SU-DHL-6 (cell line): ENCODE measurements around the gene KY.

ENCODE experiments used
- H2AFZ ChIP-seq: fragments of 200-600 bp; sonication (generic); 2 replicates; pipeline ENCODE4 v1.6.1; 2014; ENCODE audit warnings: low read depth, mild to moderate bottlenecking, moderate library complexity, mixed read lengths, antibody characterized with exemption, low read length; ENCODE audit not compliant: severe bottlenecking
- H3F3A ChIP-seq: fragments of 200-600 bp; shearing (Covaris generic); 2 replicates; pipeline ENCODE4 v1.6.0; 2016; ENCODE audit warnings: antibody characterized with exemption, mild to moderate bottlenecking; ENCODE audit not compliant: insufficient read depth
- H3K27ac ChIP-seq: fragments of 200-600 bp; sonication (generic); 2 replicates; pipeline ENCODE4 v1.5.1; 2016; ENCODE audit warnings: low read depth, mild to moderate bottlenecking, low read length, moderate library complexity, mixed read lengths
- H3K27me3 ChIP-seq: fragments of 200-600 bp; sonication (generic), shearing (Covaris generic); 2 replicates; pipeline ENCODE4 v1.6.0; 2014; ENCODE audit warnings: mild to moderate bottlenecking, low read length
- H3K36me3 ChIP-seq: fragments of 200-600 bp; sonication (generic); 2 replicates; pipeline ENCODE4 v1.6.1; 2014; ENCODE audit warnings: mild to moderate bottlenecking, low read length, mixed read lengths
- H3K4me2 ChIP-seq: fragments of 300-600, 200-600 bp; shearing (Covaris generic), sonication (generic); 2 replicates; pipeline ENCODE4 v1.6.0; 2014; ENCODE audit warnings: low read length, low read depth, mild to moderate bottlenecking; ENCODE audit not compliant: poor library complexity, severe bottlenecking
- H3K4me3 ChIP-seq: fragments of 200-600 bp; sonication (generic); 2 replicates; pipeline ENCODE4 v1.5.1; 2014; ENCODE audit warnings: antibody characterized with exemption, low read length, mild to moderate bottlenecking, mixed read lengths; ENCODE audit not compliant: insufficient read depth, poor library complexity, severe bottlenecking
- H3K79me2 ChIP-seq: fragments of 200-600 bp; sonication (generic); 2 replicates; pipeline ENCODE4 v1.6.1; 2014; ENCODE audit warnings: mild to moderate bottlenecking, low read length, moderate library complexity; ENCODE audit not compliant: insufficient read depth
- H3K9ac ChIP-seq: fragments of 200-600 bp; sonication (generic); 2 replicates; pipeline ENCODE4 v1.7.0; 2014; ENCODE audit warnings: mild to moderate bottlenecking, low read length
- H3K9me2 ChIP-seq: fragments of 200-600 bp; sonication (generic); replicated peaks from 2 replicates; pipeline ENCODE4 v1.6.1; 2014; ENCODE audit warnings: low read length; ENCODE audit not compliant: insufficient read depth
- H3K9me3 ChIP-seq: fragments of 200-600 bp; sonication (generic); 2 replicates; pipeline ENCODE4 v1.6.1; 2014; ENCODE audit warnings: low read length, mixed read lengths; ENCODE audit not compliant: insufficient read depth
- H4K20me1 ChIP-seq: fragments of 200-600 bp; sonication (generic); 2 replicates; pipeline ENCODE4 v1.6.1; 2014; ENCODE audit warnings: low read depth, mild to moderate bottlenecking, antibody characterized with exemption, low read length, moderate library complexity, mixed read lengths
- CTCF ChIP-seq: fragments of 200-600 bp; sonication (generic); IDR thresholded peaks from one replicate; pipeline ENCODE4 v1.5.1; 2017; ENCODE audit warnings: antibody characterized with exemption, mild to moderate bottlenecking, low read length, moderate library complexity; ENCODE audit not compliant: insufficient read depth, poor library complexity, severe bottlenecking
- EZH2phosphoT487 ChIP-seq: fragments of 200-600 bp; sonication (generic), shearing (Covaris generic); conservative IDR thresholded peaks from 2 replicates; pipeline ENCODE4 v1.6.1; 2018; ENCODE audit warnings: mild to moderate bottlenecking, antibody characterized with exemption, low read length, moderate library complexity, mixed read lengths

Gene KY

GRCh38 chr3:134672571-134672970 is 21.7 kb upstream of the KY start:
- Histone ChIP-seq H3K4me2 (no peak overlapping the region), H3F3A (no peaks in the 10 kb centered on the region), H4K20me1 (no peaks in the 10 kb centered on the region), H3K4me3 (no peak overlapping the region), H3K79me2 (no peaks in the 10 kb centered on the region), H3K9ac (no peak overlapping the region), H3K27me3 (no peaks in the 10 kb centered on the region), H3K9me3 (no peaks in the 10 kb centered on the region; the same call in 1 of the 2 replicates), H3K9me2 (no peaks in the 10 kb centered on the region), H2AFZ (no peak overlapping the region), H3K36me3 (no peaks in the 10 kb centered on the region), H3K27ac (no peak overlapping the region)
- TF ChIP-seq EZH2phosphoT487 (no peak), CTCF (no peak)

GRCh38 chr3:134667956-134668355 is 17.1 kb upstream of the KY start:
- Histone ChIP-seq H4K20me1 (no peaks in the 10 kb centered on the region), H3K79me2 (no peaks in the 10 kb centered on the region), H3K4me3 (no peak overlapping the region), H2AFZ (no peak overlapping the region), H3K9ac (no peak overlapping the region), H3K27me3 (no peaks in the 10 kb centered on the region), H3K9me3 (no peaks in the 10 kb centered on the region), H3K9me2 (no peaks in the 10 kb centered on the region), H3K36me3 (no peaks in the 10 kb centered on the region), H3F3A (no peaks in the 10 kb centered on the region), H3K27ac (no peak overlapping the region), H3K4me2 (no peak overlapping the region)
- TF ChIP-seq EZH2phosphoT487: no peak
- no peak for TF ChIP-seq CTCF

- Histone ChIP-seq H3K27me3 (no peaks in the 10 kb centered on the region), H4K20me1 (no peaks in the 10 kb centered on the region), H3F3A (no peaks in the 10 kb centered on the region), H3K36me3 (no peaks in the 10 kb centered on the region), H3K9ac (no peak overlapping the region), H3K79me2 (no peaks in the 10 kb centered on the region), H3K4me2 (no peak overlapping the region), H2AFZ (no peak overlapping the region), H3K9me3 (no peaks in the 10 kb centered on the region), H3K9me2 (no peaks in the 10 kb centered on the region), H3K27ac (no peak overlapping the region), H3K4me3 (no peak overlapping the region)
- TF ChIP-seq CTCF (no peak), EZH2phosphoT487 (no peak)
These were observed 16.6 kb upstream of the KY start for GRCh38 chr3:134667406-134667805.

- Histone ChIP-seq H3F3A (no peaks in the 10 kb centered on the region), H3K27me3 (no peaks in the 10 kb centered on the region), H2AFZ (no peak overlapping the region), H3K27ac (no peak overlapping the region), H3K4me3 (no peak overlapping the region), H3K9ac (no peak overlapping the region), H3K9me2 (no peaks in the 10 kb centered on the region), H3K4me2 (no peak overlapping the region), H3K36me3 (no peaks in the 10 kb centered on the region), H3K79me2 (no peaks in the 10 kb centered on the region), H3K9me3 (no peaks in the 10 kb centered on the region), H4K20me1 (no peaks in the 10 kb centered on the region)
- TF ChIP-seq CTCF: no peak
- TF ChIP-seq EZH2phosphoT487: no peak
These were observed 16.1 kb upstream of the KY start for GRCh38 chr3:134666885-134667284.
